Heart left ventricle (tissue), 16 donors: Measurements from ENCODE around the gene PLK1. TPM values are rescaled to one million over a fixed set of nuclear protein-coding genes. Genes with fewer than 3 reads are reported as not detected.

ENCODE experiments used
- ATAC-seq, 4 donors: fragments of 200-7000 bp; cut with Tn5 transposase; one replicate each; pipeline ENCODE4 v1.9.1; 2020 to 2022; ENCODE audit warnings: moderate library complexity in 4 of 4, mild to moderate bottlenecking in 3 of 4, moderate number of reproducible peaks in 1 of 4
- DNase-seq, 5 donors: peaks; one replicate each; pipeline ENCODE4 v3.0.0-alpha.2; 2020
- H3K27ac ChIP-seq, 12 donors: fragments of 200-600 bp; sonication (generic) in 4 of 12; one replicate each; pipeline versions ENCODE4 v1.5.0 to v1.8.0; 2016 to 2022; ENCODE audit warnings: mild to moderate bottlenecking in 2 of 12
- H3K27me3 ChIP-seq, 9 donors: fragments of 200-600 bp; sonication (generic) in 2 of 9; one replicate each; pipeline versions ENCODE4 v1.5.1 to v1.8.0; 2016 to 2022; ENCODE audit warnings: mild to moderate bottlenecking in 3 of 9
- H3K36me3 ChIP-seq, 9 donors: fragments of 200-600 bp; sonication (generic) in 2 of 9; one replicate each; pipeline versions ENCODE4 v1.5.0 to v1.8.0; 2018 to 2022; ENCODE audit warnings: mild to moderate bottlenecking in 2 of 9
- H3K4me1 ChIP-seq, 12 donors: fragments of 200-600 bp; sonication (generic) in 4 of 12; one replicate each; pipeline versions ENCODE4 v1.5.0 to v1.8.0; 2016 to 2022; ENCODE audit warnings: mild to moderate bottlenecking in 3 of 12
- H3K4me3 ChIP-seq, 12 donors: fragments of 200-600 bp; sonication (generic) in 4 of 12; one replicate each; pipeline versions ENCODE4 v1.5.0 to v1.8.0; 2017 to 2022; ENCODE audit warnings: mild to moderate bottlenecking in 9 of 12, moderate library complexity in 4 of 12
- H3K9me3 ChIP-seq, 12 donors: fragments of 200-600 bp; sonication (generic) in 4 of 12; one replicate each; pipeline versions ENCODE4 v1.5.0 to v1.8.0; 2016 to 2022; ENCODE audit warnings: mild to moderate bottlenecking in 1 of 12
- CTCF ChIP-seq, 12 donors: fragments of 200-600 bp; sonication (generic) in 4 of 12; IDR thresholded peaks; one replicate each; pipeline versions ENCODE4 v1.5.0 to v1.8.0; 2018 to 2022; ENCODE audit warnings: antibody characterized with exemption in 12 of 12, mild to moderate bottlenecking in 5 of 12
- POLR2A ChIP-seq, 2 donors: fragments of 450-650 bp; IDR thresholded peaks; one replicate each; pipeline ENCODE4 v1.6.1; 2017; ENCODE audit warnings: antibody characterized with exemption in 2 of 2, mild to moderate bottlenecking in 2 of 2, moderate library complexity in 2 of 2
- WGBS, 4 donors: extraction: QIAGEN DNeasy Blood & Tissue Kit in 2 of 4; methylation state at CpG; one replicate each; pipeline versions ENCODE4 v1.1.5 to v1.1.7; 2013 to 2018; 5-methylcytosine and 5-hydroxymethylcytosine counted together
- intact Hi-C, 10 donors: fragments of 100-400 bp; cut with DNase I; formaldehyde crosslinking; loops; one replicate each; pipeline versions ENCODE4 v1.11.1 to v1.14.2; 2022
- polyA plus RNA-seq, 2 donors: library from polyadenylated mRNA; stranded (reverse); fragments of 200-250 nt; gene quantifications; one replicate each; pipeline ENCODE4 v1.2.3, GENCODE V29; 2013
- total RNA-seq, 9 donors: library from RNA; depleted of rRNA in 2 of 9; stranded (reverse); fragments of >200 nt in 2 of 9; fragmentation: NEBNext Ultra II Directional in 3 of 9; extraction: Animal tissue kit (Norgen Biotek cat#: 25700) in 3 of 9; gene quantifications; one replicate each; pipeline versions ENCODE4 v1.1.0 to v1.2.4, GENCODE V29; 2016 to 2023
- donor health status: ischemic (EF 13 %, LVEDD 7.1; RV severe dilation, severe dysfunction).
- donor health status: healthy with polysubstance abuse.
- donor health status: DM: no; HTN: yes; CAD: no.
- donor health status: DM: no; HTN: no; CAD: no.
- donor health status: ischemic (EF 25% LVEDD 6.9; RV normal size, moderate dysfunction).
- donor health status: ischemic (EF 25% LVEDD 5.7; RV mildly dilated, moderate dysfunction).
- donor health status: healthy.
- donor health status: DM: yes; HTN: yes; CAD: no.
- donor health status: ischemic (EF 35%, LVEDD 5.7; RV mildly dilated, moderate dysfunction).
- donor health status: nonischemic (EF 11% LVEDD 7.7; RV severe dilation, severe dysfunction).
- donor health status: DM: yes; HTN: yes; CAD: no.
- donor health status: PGD.
- donor health status: ischemic (EF 29% LVEDD 5.4; RV normal size, mild dysfunction).
- donor health status: nonischemic (EF 23%, LVEDD 6.1; RV moderate dilation, normal function).

Gene PLK1
- total and polyA plus RNA-seq, 11 donors = 0.19 to 9.2 (median 1.1) TPM

- Histone ChIP-seq H3K4me1 (peaks cover 0 to 12% (median 8%) of the 10 kb centered on the region in 12 donors), H3K27ac (no peak overlapping the region), H3K4me3 (no peak overlapping the region), H3K27me3 (no peaks in the 10 kb centered on the region), H3K36me3 (peaks cover 0 to 57% (median 35%) of the 10 kb centered on the region in 9 donors), H3K9me3 (no peaks in the 10 kb centered on the region)
- ATAC-seq = no peak
- TF ChIP-seq CTCF (IDR thresholded peaks at IDR 0.05) (no peak), POLR2A (IDR thresholded peaks at IDR 0.05) (no peak)
- no peak for DNase-seq
- intact Hi-C loops = no loop called here
- WGBS, 4 donors = 61 to 81% (median 71%) methylated on average over 8 of the region's 8 CpGs
Observed at GRCh38 chr16:23673971-23674614, 4.6 kb upstream of the PLK1 start.

GRCh38 chr16:23676924-23677480 is 1.7 kb upstream of the PLK1 start:
- no peak for DNase-seq
- TF ChIP-seq CTCF (IDR thresholded peaks at IDR 0.05) (no peak), POLR2A (IDR thresholded peaks at IDR 0.05) (no peak)
- peaks cover 0 to 18% (median 13%) of the 10 kb centered on the region in 12 donors for H3K4me1 ChIP-seq
- 88 to 98% (median 97%) methylated on average over 2 of the region's 2 CpGs for whole genome bisulfite sequencing, 4 donors
- H3K36me3 ChIP-seq = peaks cover 0 to 44% (median 27%) of the 10 kb centered on the region in 9 donors
- H3K27ac ChIP-seq = no peak overlapping the region
- ATAC-seq = no peak
- H3K27me3 ChIP-seq = no peaks in the 10 kb centered on the region
- no peaks in the 10 kb centered on the region for H3K9me3 ChIP-seq
- intact Hi-C loops = no loop called here
- H3K4me3 ChIP-seq = no peak overlapping the region

- intact Hi-C loops = no loop called here
- WGBS, 4 donors = 18 to 27% (median 21%) methylated on average over 14 to 24 of the region's 24 CpGs
- no peak for DNase-seq
- Histone ChIP-seq H3K4me3 (peak overlapping the region in 11 of 12 donors; percentile 32 to 71 (median 59)), H3K27ac (no peak overlapping the region), H3K36me3 (peaks cover 0 to 49% (median 33%) of the 10 kb centered on the region in 9 donors), H3K9me3 (no peaks in the 10 kb centered on the region), H3K27me3 (no peaks in the 10 kb centered on the region), H3K4me1 (peaks cover 0 to 18% (median 13%) of the 10 kb centered on the region in 12 donors)
- TF ChIP-seq CTCF (IDR thresholded peaks at IDR 0.05) (no peak), POLR2A (IDR thresholded peaks at IDR 0.05) (no peak)
- peak in 1 of 4 donors; percentile 4 for ATAC-seq
Observed at GRCh38 chr16:23679274-23679985, 741 bp downstream of the PLK1 start.

DNA sequence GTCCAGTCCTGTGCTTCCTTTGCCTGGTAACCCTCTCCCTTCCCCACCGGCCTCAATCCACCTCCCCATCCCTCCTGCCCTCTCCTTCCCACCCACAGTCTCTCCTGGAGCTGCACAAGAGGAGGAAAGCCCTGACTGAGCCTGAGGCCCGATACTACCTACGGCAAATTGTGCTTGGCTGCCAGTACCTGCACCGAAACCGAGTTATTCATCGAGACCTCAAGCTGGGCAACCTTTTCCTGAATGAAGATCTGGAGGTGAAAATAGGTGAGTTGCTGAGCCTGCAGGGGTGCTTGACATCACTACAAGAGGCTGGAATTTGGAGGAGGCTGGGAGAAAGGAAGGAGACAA is 1.3 kb downstream of the PLK1 start:
- Histone ChIP-seq H3K36me3 (peaks cover 0 to 48% (median 34%) of the 10 kb centered on the region in 9 donors), H3K27me3 (no peaks in the 10 kb centered on the region), H3K9me3 (no peaks in the 10 kb centered on the region), H3K4me1 (peaks cover 0 to 18% (median 13%) of the 10 kb centered on the region in 12 donors), H3K27ac (no peak overlapping the region), H3K4me3 (peak overlapping the region in 1 of 12 donors; percentile 71)
- no peak for DNase-seq
- TF ChIP-seq POLR2A (IDR thresholded peaks at IDR 0.05) (no peak), CTCF (IDR thresholded peaks at IDR 0.05) (no peak)
- ATAC-seq = no peak
- WGBS, 4 donors = 56 to 63% (median 58%) methylated on average over 6 of the region's 6 CpGs
- intact Hi-C loops = no loop called here
